DMS53 treated with DMSO at 0.1 percent for 48 hours (cell line): Measurements from ENCODE around the gene PXDN.
"Not testable (repeated sequence)": the region's sequence is repeated elsewhere in the genome, so short reads cannot be mapped to it uniquely, and the experiment has no call there.

Experiments used
- DNase-seq: peaks from one replicate; lab custom pipeline; 2025; ENCODE audit not compliant: unreplicated experiment; lab: John Stamatoyannopoulos, UW

PXDN gene

GRCh38 chr2:1744446-1745170 lies at the start of gene PXDN:
Gene PXDN (minus strand): TSS chr2:1744515. CDS start chr2:1744455, 60 bp downstream.
- no peak for DNase-seq

- no peak for DNase-seq
These were observed 49.6 kb upstream of the PXDN start for GRCh38 chr2:1793868-1794445.

GRCh38 chr2:1793001-1793867 lies 48.9 kb upstream of the PXDN start:
- no peak for DNase-seq

GRCh38 chr2:1791685-1792435 lies 47.5 kb upstream of the PXDN start:
- DNase-seq, result no peak

GRCh38 chr2:1791006-1791605 lies 46.8 kb upstream of the PXDN start:
- DNase-seq, result no peak

GRCh38 chr2:1790473-1790872 lies 46.2 kb upstream of the PXDN start:
- DNase-seq, result no peak

- no peak for DNase-seq
These were observed 45.3 kb upstream of the PXDN start for GRCh38 chr2:1789610-1790009.

GRCh38 chr2:1788478-1788959 lies 44.2 kb upstream of the PXDN start:
- DNase-seq, result no peak

GRCh38 chr2:1787755-1788477 lies 43.6 kb upstream of the PXDN start:
- no peak for DNase-seq

GRCh38 chr2:1784986-1785617 lies 40.8 kb upstream of the PXDN start:
- no peak for DNase-seq

GRCh38 chr2:1784087-1784486 lies 39.8 kb upstream of the PXDN start:
- DNase-seq, result no peak

- no peak for DNase-seq
These were observed 38.2 kb upstream of the PXDN start for GRCh38 chr2:1782514-1782913.

GRCh38 chr2:1781291-1782080 lies 37.2 kb upstream of the PXDN start:
- DNase-seq, result no peak

GRCh38 chr2:1780693-1781092 lies 36.4 kb upstream of the PXDN start:
- no peak for DNase-seq

- not testable (repeated sequence) for DNase-seq
These were observed 35.7 kb upstream of the PXDN start for GRCh38 chr2:1780054-1780453.

- no peak for DNase-seq
These were observed 34.3 kb upstream of the PXDN start for GRCh38 chr2:1778566-1778965.

- DNase-seq, result no peak
These were observed 33.5 kb upstream of the PXDN start for GRCh38 chr2:1777781-1778180.

GRCh38 chr2:1777156-1777555 lies 32.8 kb upstream of the PXDN start:
- no peak for DNase-seq
